SKM-1 treated with dmso at 0.1 percent for 144 hours (cell line): ENCODE measurements around the gene GPT2.
A peak's percentile ranks its signal among the peaks of the same experiment; 100 is the strongest.
"Not testable (repeated sequence)": the region's sequence is repeated elsewhere in the genome, so short reads cannot be mapped to it uniquely, and the experiment has no call there.

Source experiments
- DNase-seq: peaks from one replicate; lab custom pipeline; 2025; ENCODE audit not compliant: unreplicated experiment; lab: John Stamatoyannopoulos, UW

Gene GPT2

DNA sequence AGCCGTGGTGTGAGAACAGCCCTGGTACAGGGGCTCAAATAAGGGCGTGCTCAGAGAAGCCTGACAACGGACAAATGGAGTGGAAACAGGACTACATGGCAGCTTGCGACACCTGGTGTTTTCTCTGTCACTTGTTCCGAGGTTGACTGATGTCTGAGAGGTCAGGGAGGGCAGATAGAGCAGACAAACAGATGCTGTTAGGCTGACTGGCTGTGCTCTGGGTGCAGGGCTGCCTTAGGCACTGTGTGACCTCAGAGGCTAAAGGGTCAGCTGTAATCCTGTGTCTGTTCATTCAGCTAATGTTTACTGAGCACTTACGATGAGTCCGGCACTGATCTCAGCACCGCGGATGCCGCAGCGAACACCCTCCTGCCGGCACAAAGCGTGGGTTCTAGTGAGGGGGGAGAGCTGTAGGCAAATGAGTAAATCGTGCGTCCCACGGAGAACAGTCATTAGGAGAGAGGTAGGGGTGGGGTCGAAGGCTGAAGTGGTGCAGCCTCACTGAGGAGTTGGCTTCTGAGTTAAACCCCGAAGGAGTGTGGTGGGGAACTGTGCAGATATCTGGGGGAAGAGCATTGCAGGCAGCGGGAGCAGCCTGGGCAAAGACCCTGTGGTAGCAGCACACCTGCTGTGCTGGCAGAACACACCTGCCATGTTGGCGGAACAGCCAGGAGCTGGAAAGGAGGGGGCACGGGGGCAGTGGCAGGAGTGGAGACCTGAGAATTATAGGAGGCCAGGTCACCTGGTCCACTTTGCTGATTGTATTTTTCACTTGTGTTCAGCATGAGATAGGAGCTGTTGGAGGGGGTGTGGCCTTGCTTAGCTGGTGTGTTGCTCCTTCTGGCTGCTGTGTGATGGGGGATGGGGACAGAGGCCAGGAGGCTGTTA is 35.0 kb downstream of the GPT2 start:
- DNase-seq, result no peak

- no peak for DNase-seq
Measured at GRCh38 chr16:46920402-46921068, 36.4 kb downstream of the GPT2 start.

DNA sequence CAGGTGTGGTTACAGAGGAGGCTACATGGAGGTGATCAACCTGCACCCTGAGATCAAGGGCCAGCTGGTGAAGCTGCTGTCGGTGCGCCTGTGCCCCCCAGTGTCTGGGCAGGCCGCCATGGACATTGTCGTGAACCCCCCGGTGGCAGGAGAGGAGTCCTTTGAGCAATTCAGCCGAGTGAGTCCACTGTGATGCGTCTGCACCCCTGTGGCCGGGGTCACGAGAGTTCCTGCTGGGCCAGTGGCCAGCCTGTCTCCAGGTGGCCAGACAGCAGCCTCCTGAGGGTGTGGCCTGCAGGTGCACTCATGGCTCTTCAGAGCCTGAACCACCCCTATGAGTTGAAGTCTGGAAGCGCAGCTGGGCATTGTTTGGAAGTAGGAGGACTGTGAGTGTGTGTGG is 38.1 kb downstream of the GPT2 start:
- no peak for DNase-seq

- DNase-seq, result no peak
Measured at GRCh38 chr16:46923513-46924295, 39.5 kb downstream of the GPT2 start.

DNA sequence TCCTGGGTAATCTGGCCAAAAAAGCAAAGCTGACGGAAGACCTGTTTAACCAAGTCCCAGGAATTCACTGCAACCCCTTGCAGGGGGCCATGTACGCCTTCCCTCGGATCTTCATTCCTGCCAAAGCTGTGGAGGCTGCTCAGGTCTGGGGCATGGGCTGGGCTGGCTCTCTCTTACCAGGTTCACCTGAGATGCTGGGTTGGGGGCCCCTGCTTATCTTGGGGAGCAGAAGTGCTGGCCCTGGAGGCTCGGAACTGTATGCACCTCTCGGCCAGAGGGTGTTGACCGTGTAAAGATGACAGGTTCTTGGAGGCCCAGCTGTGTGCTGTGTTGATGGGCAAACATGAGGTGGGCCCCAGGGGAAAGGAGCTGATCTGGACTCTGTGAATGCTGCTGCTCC is 40.2 kb downstream of the GPT2 start:
- DNase-seq, result no peak

DNA sequence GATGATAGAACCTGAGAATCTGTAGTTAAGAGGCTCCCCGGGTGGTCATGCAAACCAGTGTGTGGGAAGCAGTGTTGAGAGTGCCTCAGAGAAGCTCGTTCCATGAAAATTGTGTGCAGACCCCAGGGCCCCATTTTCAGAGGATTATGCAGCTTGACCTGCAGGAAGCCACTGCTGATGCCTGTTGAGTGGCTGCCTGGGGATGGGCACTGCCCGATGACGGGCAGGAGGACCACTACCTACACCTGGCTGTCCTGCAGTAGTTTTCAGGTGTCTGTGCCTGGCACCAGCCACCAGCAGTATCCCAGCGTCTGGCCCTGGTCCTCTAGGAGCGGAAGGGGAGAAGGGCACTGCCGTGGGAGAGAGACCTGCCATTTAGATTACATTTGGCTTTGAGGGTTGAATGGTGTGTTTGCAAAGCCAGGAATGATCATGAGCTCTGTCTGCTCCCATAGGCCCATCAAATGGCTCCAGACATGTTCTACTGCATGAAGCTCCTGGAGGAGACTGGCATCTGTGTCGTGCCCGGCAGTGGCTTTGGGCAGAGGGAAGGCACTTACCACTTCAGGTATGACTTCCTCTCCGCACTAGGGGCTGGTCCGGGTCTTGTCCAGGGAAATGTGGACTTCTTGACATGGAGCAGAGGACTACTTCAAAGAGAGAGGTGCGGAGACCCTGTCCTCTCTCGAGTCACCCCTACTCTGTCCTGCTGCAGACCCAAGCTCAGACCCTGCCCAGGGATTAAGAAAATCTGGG is 42.5 kb downstream of the GPT2 start:
- no peak for DNase-seq

- no peak for DNase-seq
Measured at GRCh38 chr16:46927273-46927672, 43.1 kb downstream of the GPT2 start.

- no peak for DNase-seq
Measured at GRCh38 chr16:46928811-46929210, 44.6 kb downstream of the GPT2 start.

DNA sequence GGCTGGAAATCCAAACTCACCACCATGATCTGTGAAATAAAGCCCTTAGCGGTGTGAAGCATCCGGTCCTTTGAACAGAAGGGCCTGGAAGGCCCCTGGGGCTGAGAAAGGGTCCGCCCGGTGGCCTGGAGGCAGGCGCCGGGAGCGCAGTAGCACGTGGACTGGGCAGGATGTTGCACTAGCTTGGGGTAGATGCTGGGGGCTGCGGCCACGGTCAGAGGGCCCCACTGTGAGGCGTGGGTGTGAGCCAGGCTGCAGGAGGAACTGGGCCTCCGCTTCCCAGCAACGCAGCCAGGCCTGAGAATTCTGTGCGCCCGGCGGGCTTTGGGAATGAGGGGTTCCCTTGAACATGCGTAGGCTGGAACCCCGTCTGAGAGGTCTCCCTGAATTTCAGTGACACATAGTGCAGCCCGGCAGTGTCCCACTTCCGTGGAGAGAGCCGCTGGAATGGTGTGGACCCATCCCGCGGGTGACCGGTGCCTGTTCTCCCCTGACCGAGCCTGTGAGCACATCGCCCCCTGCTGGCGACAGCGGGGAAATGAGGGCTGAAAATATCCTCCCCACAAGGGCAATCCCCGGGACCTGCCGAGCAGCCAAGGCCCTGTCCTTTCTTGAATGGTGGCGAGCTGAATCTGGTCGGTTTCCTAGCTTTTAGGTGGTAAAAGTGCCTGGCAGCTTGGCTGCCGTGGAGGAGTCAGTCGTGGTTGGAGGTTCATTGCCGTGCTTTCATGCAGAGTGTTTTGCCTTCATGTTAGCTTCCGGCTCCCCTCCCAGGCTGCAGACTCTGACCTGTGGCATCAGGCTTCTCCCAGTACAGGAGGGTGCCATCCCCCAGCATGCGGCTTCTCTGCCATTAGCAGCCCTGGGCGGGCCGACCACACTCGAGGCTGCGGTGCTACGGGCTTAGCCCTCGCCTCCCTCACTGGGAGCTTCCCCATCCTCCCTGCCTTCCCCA is 45.5 kb downstream of the GPT2 start:
- peak; percentile 41 for DNase-seq

DNA sequence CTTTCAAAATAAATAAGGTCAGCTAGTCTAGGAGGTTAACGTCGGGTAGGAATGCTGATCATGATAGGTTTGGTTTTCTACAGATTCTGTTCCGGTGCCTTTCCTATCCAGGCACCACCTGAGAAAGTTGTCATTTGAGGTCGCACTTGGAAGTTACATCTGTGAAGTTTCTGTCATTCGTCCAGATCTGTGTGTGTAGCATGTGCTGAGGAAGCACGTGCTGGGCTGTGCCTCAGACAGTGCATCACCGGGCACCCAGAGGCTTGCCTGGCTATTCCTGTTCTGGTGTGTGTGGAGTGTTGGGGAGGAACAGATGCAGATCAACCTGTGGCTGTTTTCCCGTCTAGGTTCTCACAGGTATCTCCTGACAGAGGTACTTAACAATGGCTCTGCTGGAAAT is 46.7 kb downstream of the GPT2 start:
- no peak for DNase-seq

DNA sequence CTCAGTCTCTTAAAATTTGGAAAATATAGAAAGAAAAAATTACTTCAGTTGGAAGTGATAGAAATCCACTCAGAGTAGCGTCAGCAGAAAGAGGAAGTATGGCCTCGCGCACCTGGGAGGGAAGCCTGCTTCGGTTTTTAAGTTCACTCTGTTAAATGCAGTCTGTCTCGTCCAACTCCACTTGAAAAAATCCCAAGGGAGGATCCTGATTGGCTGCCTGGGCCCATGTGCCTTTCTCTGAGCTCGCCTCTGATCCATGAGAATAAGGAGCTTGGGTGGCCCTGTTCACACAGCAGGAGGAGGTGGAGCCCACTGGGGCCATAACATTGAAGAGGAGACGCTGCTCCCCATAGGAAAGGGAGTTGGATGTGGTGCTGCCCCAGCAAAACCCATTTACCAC is 48.6 kb downstream of the GPT2 start:
- no peak for DNase-seq

GRCh38 chr16:46937536-46937935 is 53.4 kb downstream of the GPT2 start:
- DNase-seq, result no peak

DNA sequence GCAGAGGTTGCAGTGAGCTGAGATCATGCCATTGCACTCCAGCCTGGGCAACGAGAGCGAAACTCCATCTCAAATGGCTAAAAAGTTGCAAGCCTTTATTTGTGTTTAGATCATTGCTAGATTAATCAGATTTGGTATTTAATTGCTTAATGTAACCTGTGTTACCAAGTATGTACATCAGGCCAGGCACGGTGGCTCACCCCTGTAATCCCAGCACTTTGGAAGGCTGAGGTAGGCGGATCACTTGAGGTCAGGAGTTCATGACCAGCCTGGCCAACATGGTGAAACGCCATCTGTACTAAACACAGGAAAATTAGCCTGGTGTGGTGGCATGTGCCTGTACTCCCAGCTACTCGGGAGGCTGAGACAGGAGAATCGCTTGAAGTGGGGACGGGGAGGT is 60.6 kb downstream of the GPT2 start:
- DNase-seq, result not testable (repeated sequence)

DNA sequence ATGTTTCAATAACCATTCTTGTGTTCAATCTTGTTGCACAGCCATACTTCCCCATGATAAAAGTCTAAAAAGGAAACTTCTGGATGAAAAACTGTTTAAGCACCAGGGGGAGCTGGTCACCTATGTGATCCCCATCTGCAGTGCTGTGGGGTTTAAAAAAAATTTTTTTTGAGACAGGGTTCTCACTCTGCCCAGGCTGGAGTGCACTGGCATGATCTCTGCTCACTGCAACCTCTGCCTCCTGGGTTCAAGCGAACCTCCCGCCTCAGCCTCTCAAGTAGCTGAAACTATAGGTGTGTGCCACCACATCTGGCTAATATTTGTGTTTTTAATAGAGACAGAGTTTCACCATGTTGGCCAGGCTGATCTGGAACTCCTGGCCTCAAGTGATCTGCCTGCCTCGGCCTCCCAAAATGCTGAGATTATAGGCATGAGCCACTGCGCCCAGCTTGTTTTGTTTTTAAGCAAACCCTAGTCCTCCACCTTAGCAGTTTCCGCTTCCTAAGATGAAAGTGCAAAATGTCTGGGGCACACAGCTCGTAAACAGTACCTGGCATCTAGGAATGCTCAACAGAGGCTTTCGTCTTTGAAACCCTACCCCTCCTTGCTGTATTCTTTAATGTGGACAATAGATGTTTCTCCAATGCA is 63.9 kb downstream of the GPT2 start:
- DNase-seq, result peak; percentile 62

DNA sequence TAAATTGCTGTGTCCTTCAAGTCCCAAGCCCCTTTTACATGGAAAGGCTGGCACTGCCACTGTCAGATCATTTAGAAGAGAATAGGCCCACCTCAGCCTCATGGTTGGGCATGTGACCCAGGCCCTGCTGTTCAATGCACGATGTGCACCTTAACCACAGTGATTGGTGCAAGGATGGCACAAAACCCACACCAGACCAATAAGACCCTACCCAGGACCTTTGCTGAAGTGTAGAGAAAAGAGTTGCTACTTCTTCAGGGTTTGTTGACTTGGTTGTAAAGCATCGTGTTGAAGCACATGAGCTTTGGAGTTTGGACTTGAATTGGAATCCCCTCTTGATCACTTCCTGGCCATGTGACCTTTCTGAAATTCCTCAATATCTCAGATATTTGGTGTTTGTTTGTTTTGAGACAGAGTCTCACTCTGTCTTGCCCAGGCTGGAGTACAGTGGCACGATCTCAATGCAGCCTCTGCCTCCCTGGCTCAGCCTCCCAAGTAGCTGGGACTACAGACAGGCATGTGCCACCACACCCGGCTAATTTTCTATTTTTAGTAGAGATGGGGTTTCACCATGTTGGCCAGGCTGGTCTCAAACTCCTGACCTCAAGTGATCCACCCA is 64.5 kb downstream of the GPT2 start:
- DNase-seq, result no peak

DNA sequence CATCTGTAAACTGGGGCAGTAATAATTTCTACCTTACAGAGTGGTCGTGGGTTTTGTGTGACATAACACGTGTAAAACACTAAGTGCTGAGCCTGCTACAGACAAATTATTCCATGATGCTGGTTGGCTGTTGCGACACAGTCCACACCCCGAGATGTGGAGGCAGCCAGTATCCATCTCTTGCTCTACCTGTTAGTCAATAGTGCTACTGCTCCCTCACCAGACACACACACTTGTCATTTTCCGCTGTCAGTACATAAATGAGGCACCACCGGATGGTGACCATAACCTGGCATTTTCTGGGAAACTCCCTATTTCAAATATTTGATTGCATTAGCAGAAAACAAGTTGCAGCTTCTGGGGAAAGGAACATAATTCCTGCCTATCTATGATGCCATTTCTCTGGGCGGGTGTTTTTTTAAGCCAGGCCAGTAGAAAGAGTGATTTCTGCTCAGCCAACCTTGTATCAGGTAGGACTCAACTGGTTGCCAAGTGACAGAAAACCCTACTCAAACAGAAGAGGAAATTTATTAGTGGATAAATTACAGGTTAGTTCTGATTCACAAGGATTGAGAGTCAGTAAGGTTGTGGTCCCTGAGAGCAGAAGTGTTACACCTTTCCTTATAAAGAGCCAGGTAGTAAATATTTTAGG is 65.2 kb downstream of the GPT2 start:
- no peak for DNase-seq

DNA sequence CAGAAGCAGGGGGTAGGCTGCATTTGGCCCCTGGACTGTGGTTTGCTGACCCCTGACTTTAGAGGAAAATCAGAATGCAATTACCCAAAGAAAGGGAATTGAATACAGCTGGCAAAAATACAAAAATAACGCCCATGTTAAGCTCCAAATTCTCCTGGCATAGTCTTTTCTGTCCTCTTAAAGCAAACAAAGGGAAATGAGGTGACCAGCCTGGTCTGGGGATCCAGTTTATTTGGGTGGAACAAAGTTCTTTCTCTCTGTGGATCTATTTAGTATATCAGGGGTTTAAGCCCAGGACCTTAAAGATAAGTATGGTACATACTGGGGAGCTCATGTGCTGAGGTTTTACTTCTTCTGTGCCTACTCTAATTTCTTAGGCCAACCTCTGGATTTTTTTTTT is 65.8 kb downstream of the GPT2 start:
- no peak for DNase-seq

DNA sequence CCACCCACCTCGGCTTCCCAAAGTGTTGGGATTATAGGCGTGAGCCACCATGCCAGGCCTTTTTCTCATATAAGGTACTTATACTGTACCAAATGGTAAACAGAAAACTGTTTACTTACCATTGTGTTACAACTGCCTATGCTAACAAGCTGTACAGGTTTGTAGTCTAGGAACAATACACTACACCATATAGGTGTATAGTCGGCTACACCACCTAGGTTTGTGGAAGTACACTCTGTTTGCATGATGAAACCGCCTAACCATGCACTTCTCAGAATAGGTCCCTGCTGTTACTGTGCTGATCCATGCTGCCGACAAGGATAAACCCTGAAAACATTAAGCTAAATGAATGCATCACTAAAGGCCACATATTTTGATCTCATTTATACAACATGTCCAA is 70.4 kb downstream of the GPT2 start:
- no peak for DNase-seq
